Retinal pigment epithelial cell (primary cell): ENCODE data around the gene TUBE1.
A peak's percentile ranks its signal among the peaks of the same experiment; 100 is the strongest.
"Not testable (repeated sequence)": the region's sequence is repeated elsewhere in the genome, so short reads cannot be mapped to it uniquely, and the experiment has no call there.

Experiments used
- DNase-seq: peaks from one replicate; pipeline ENCODE4 v3.0.0-alpha.2; 2010; ENCODE audit warnings: low read depth
- H3K4me3 ChIP-seq: 2 replicates; pipeline ENCODE4 v1.5.1; 2011; ENCODE audit warnings: mild to moderate bottlenecking, low read length, control low read depth, moderate library complexity
- CTCF ChIP-seq: conservative IDR thresholded peaks from 2 replicates; pipeline ENCODE4 v1.5.1; 2011; ENCODE audit warnings: low read depth, low read length, control low read depth, inconsistent platforms

The TUBE1 gene

GRCh38 chr6:112050429-112050828, 36.9 kb downstream of the TUBE1 start:
- no peak for TF ChIP-seq CTCF
- no peak overlapping the region for H3K4me3 ChIP-seq
- no peak for DNase-seq

- TF ChIP-seq CTCF = no peak
- no peak overlapping the region for H3K4me3 ChIP-seq
- no peak for DNase-seq
These were observed 37.3 kb downstream of the TUBE1 start for GRCh38 chr6:112049996-112050395.

- TF ChIP-seq CTCF = no peak
- DNase-seq = no peak
- no peak overlapping the region for H3K4me3 ChIP-seq
These were observed 38.1 kb downstream of the TUBE1 start for GRCh38 chr6:112049026-112049799.

GRCh38 chr6:112047523-112047922, 39.8 kb downstream of the TUBE1 start:
- H3K4me3 ChIP-seq, DNase-seq: not testable (repeated sequence)

- no peak for DNase-seq
These were observed 42.4 kb downstream of the TUBE1 start for GRCh38 chr6:112044856-112045255.

GRCh38 chr6:112044196-112044595, 43.1 kb downstream of the TUBE1 start:
- TF ChIP-seq CTCF = no peak
- no peak overlapping the region for H3K4me3 ChIP-seq
- no peak for DNase-seq

More at GRCh38 chr6:112044856-112045255, 42.4 kb downstream of the TUBE1 start:
- TF ChIP-seq CTCF = no peak
- no peak overlapping the region for H3K4me3 ChIP-seq

- TF ChIP-seq CTCF = peak; percentile 96
- no peak for DNase-seq
- peak overlapping the region; percentile 69 for H3K4me3 ChIP-seq
These were observed 44.0 kb downstream of the TUBE1 start for GRCh38 chr6:112043032-112044007.
